Activated naive CD4-positive, alpha-beta T cell treated with anti-CD3 and anti-CD28 coated beads, Interleukin-2, amount 50 U/mL, for 24 hours (primary cell): Measurements from ENCODE around the gene POLR2H.
A peak's percentile ranks its signal among the peaks of the same experiment; 100 is the strongest.

Experiments used
- H3K27ac Mint-ChIP-seq: one replicate; pipeline ENCODE4 v1.8.0; 2021; ENCODE audit warnings: mild to moderate bottlenecking, mixed read lengths
- H3K27me3 Mint-ChIP-seq: one replicate; pipeline ENCODE4 v1.8.0; 2021; ENCODE audit warnings: mixed read lengths
- H3K36me3 Mint-ChIP-seq: one replicate; pipeline ENCODE4 v1.8.0; 2021; ENCODE audit warnings: mixed read lengths
- H3K4me1 Mint-ChIP-seq: one replicate; pipeline ENCODE4 v1.8.0; 2021; ENCODE audit warnings: mixed read lengths
- H3K4me3 Mint-ChIP-seq: one replicate; pipeline ENCODE4 v1.8.0; 2021; ENCODE audit warnings: mild to moderate bottlenecking, mixed read lengths
- H3K9me3 Mint-ChIP-seq: one replicate; pipeline ENCODE4 v1.8.0; 2021; ENCODE audit warnings: mixed read lengths

Gene POLR2H

DNA sequence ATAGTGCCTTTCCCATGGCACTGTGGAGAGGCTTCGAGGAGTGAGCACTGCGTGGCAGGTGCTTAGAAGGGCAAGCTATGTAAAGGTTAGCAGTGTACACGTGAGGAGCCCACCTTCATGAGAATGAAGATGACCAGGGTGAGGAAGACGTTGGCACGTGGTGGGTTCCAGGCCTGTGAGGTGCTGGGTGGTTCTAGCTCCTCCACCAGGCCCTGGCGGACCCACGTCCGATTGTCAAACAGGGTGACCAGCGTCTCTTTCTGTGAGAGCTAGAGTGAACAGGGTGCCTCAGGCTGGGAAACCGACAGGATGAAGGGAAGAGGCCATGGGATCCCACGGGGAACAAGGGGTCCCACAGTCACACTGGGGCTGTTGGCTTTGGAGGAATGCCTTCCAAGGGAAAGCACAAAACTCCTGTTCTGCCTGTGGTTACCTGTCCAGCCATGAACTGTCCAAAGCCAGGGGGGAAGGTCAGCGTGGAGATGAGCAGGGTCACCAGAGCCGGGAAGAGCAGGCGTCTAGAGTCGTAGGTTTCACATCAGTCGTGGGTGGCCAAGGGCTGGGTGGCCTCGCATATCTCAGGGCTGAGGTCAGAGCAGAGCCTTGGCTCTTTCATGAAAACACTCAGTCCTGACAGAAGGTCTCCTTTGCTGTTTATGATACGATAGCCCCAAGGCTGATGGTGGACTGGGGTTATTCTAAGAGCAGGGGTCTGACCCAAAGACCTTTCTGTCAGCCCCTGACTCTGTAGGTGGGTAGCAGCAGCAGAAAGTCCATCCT, 6.1 kb upstream of the POLR2H start:
- Mint-ChIP-seq H3K4me1 (peaks cover 5% of the 10 kb centered on the region), H3K27me3 (no peaks in the 10 kb centered on the region), H3K4me3 (no peak overlapping the region), H3K27ac (no peak overlapping the region), H3K36me3 (no peaks in the 10 kb centered on the region), H3K9me3 (no peaks in the 10 kb centered on the region)

DNA sequence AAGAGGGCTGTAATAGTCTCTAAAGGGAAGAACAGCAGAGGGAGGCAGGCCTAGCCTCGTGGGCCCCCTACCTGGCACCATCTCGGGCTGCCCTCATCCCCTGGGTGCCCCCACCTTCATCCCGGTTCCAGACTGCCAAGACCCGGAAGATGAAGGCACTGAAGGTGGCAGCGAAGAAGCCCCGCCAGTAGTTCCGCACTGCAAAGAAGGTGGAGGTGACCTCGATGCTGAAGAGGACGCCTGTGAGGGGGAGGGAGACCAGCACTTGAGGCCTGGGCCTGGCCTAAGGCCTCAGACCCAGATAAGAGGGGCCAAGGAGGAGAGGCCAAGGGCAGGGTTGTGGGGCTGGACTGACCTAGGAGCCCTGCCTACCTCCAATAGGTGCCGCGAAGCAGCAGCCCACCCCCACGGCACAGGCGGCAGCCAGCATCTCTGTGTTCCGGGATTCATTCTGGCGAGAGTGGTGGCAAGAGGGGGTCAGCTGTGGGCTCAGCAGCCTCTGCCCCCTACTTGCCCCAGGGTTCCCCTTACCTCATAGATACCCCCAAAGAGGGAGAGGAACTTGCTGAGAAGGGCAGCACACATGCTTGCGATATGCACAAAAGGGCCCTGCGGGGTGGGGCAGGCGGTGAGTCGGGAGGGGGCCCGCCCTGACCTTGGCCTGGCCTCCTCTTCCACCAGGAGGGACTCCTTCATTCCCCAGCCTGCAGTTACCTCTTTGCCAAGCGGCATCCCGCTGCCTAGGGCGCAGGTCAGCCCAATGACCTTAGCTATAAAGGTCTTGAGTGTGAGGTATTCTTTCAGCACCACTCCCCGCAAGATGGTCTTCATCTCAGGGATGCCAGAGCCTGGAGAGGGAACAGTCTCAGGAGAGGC, 4.0 kb upstream of the POLR2H start:
- peaks cover 9% of the 10 kb centered on the region for H3K4me1 Mint-ChIP-seq
- H3K36me3 Mint-ChIP-seq, result no peaks in the 10 kb centered on the region
- H3K27ac Mint-ChIP-seq, result no peak overlapping the region
- no peaks in the 10 kb centered on the region for H3K9me3 Mint-ChIP-seq
- H3K27me3 Mint-ChIP-seq, result no peaks in the 10 kb centered on the region
- no peak overlapping the region for H3K4me3 Mint-ChIP-seq

DNA sequence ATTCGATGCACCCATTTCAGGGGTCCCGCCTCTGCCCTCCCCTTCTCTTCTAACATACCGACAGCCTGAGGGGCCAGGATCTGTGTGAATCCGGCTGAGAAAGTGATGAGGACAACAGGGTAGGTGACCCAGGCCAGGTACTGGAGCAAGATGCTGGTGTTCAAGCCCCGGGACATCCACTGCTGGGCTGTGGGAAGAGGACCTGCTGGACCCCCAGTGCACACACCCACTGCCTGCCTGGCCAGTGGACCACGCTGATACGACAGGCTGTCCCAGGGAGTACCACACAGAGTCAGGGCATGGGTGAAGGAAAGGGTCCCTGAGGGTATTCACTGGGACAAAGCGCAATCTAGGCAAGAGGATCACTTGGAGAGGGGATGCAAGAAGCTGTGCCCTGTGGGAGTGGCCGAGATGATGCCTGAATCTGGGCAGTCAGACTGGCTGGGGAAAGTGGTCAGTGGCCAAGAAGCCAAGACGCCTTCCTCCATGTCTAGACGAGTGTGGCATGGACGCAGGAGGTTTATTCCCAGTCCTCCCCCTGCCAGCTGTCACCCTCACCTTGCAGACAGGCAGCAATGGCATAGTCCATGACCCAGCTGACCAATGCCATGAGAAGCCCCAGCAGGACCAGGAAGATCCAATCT, 3.3 kb upstream of the POLR2H start:
- no peaks in the 10 kb centered on the region for H3K27me3 Mint-ChIP-seq
- no peaks in the 10 kb centered on the region for H3K9me3 Mint-ChIP-seq
- peaks cover 9% of the 10 kb centered on the region for H3K4me1 Mint-ChIP-seq
- no peak overlapping the region for H3K4me3 Mint-ChIP-seq
- H3K27ac Mint-ChIP-seq, result no peak overlapping the region
- peaks cover under 1% of the 10 kb centered on the region for H3K36me3 Mint-ChIP-seq

DNA sequence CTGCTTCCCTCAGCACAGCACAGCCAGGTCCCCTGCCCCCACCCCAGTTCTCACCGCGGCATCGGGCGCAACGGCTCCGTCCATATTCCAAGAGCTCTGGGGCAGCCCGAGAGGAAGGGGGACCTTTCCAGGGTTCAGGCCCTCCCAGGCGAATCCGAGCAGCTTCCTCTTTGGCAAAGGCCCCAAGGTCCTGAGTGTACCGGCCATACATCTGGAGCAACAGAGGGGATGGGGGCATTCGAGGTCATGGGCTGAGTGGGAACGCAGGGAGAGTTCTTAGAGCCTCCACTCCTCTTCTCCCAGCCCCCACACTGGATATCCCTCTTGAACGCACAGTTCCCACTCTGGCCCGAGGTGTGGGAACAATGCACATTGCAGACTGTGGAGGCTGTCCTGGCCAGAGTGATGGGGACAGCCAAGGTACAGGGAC, 2.6 kb upstream of the POLR2H start:
- H3K27ac Mint-ChIP-seq, result no peak overlapping the region
- peaks cover 9% of the 10 kb centered on the region for H3K4me1 Mint-ChIP-seq
- H3K36me3 Mint-ChIP-seq, result peaks cover 2% of the 10 kb centered on the region
- H3K9me3 Mint-ChIP-seq, result no peaks in the 10 kb centered on the region
- H3K4me3 Mint-ChIP-seq, result no peak overlapping the region
- H3K27me3 Mint-ChIP-seq, result no peaks in the 10 kb centered on the region

DNA sequence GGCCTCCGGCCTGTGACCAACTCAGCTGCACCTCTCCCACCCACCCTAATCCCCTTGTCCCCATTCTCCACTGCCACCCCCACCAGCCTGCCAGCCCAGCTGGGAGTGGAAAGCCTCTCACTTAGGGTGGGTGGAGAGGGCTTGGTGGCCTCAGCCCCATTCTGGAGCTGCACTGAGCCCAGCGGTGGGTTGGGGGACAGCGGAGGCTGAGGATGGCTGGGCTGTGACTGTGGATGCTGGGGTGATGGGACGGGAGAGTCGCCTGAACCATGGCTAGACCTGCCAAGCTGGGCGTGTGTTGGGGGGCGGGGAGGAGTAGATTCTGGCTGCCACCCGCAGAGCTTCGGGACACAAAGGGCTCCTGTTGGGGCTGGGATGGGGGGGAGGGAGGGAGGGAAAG, 1.9 kb upstream of the POLR2H start:
- Mint-ChIP-seq H3K4me3 (peak overlapping the region; percentile 69), H3K27me3 (no peaks in the 10 kb centered on the region), H3K4me1 (peaks cover 14% of the 10 kb centered on the region), H3K9me3 (no peaks in the 10 kb centered on the region), H3K27ac (no peak overlapping the region), H3K36me3 (peaks cover 2% of the 10 kb centered on the region)

DNA sequence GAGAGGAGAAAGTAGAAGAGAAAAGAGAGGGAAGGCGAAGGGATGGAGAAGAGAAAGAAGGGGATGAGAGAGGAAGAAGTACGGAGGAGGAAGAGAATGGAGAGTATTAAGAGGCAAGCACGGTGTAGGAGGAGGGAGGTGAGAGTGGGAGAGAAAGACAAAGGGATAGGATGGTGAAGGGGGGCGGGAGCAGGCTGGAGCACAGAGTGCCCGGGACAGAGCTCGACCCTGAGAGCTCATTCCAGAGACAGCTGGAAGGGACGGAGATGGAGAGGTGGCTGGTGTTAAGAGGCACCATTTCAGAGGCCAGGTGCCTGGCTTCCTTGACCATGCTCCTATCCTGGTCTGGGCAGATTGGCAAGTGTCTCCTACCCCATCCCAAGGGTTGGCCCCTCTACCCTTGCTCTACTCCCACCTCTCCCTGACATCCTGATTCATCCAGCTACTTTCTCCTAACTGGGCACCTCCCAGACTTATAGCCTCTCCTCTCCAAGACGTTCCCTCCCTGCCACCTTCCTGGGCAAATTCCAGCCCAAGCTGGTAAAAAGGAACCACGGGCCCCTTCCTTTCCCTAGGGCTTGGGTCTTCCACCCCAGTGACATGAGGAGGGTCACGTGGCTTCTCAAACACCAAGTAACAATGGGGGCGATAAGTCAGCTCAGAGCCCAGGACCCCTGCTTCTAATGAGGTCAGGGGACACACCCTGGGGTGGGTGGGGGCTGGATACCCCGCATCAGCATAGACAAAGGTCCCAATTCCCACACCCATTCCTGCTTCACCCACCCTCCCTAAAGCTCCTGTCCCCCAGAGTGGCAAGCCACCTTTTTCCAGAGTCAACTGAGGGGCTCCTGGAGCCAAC, 1.2 kb upstream of the POLR2H start:
- H3K4me1 Mint-ChIP-seq, result peaks cover 21% of the 10 kb centered on the region
- H3K36me3 Mint-ChIP-seq, result peaks cover 5% of the 10 kb centered on the region
- H3K4me3 Mint-ChIP-seq, result peak overlapping the region; percentile 89
- H3K27me3 Mint-ChIP-seq, result no peaks in the 10 kb centered on the region
- no peaks in the 10 kb centered on the region for H3K9me3 Mint-ChIP-seq
- H3K27ac Mint-ChIP-seq, result no peak overlapping the region

DNA sequence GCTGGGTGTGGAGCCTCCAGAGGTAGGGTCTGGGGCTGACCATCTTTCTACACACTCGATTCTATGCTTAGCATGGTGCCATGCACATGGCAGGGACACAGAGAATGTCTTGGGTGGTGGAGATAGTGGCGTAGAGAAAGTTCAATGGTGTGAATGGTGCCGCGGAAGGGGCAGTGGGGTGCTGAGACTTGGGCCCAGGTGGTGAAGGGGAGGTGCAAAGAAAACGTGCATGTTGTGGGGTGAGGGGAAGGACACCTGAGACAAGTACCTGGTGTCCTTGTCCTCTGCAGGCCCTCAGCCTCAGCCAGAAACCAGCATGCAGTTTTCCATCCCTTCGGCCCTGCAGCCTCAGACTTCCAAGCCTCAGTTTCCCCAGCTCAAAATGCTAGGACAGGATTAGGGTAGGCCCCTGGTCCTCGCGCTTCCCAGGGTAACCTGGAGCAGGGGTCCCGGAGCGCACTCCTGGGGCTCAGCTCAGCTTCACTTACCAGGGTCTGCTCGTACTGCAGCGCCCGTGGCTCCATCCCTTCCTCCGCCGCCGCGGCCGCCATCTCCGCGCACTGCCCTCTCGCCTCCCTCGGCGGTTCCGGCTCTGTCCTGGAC, 480 bp upstream of the POLR2H start:
- H3K36me3 Mint-ChIP-seq, result peaks cover 7% of the 10 kb centered on the region
- peaks cover 23% of the 10 kb centered on the region for H3K4me1 Mint-ChIP-seq
- peak overlapping the region; percentile 55 for H3K27ac Mint-ChIP-seq
- H3K9me3 Mint-ChIP-seq, result no peaks in the 10 kb centered on the region
- H3K4me3 Mint-ChIP-seq, result peak overlapping the region; percentile 89
- H3K27me3 Mint-ChIP-seq, result no peaks in the 10 kb centered on the region

DNA sequence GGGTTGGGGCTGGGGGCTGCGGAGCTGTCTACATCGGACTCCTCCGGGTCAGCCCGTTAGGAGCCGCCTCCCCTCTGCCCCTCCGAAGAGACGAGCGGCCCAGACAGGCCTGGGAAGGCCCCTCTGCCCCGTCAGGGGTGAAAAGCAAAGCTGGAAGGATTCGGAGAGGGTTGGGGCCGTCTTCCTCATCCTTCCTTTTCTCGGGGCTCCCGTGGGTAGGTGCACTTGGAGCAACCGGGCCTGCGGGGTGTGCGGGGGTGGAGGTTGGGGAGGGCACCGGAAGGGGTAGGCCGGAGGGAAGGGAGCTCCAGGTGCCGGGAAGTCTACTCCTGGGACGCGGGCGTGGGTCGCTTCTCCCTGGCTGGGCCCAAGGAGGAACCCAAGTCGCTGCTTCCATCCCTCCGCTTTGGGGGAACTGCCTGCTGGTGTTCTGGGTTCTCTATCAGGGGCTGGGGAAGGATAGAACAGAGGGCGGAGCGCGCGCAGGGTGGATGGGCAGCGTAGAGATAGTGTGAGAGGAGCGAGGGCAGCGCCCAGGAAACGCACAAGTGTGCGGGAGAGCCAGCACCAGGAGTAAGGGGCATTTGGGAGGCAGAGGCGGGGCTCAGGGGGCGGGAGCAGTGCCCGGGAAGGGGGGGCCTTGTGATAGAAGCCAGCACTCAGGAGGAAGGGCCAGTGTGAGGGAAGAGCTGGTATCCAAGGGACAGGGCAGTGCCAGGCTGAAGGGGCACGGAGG, 590 bp downstream of the POLR2H start:
- H3K9me3 Mint-ChIP-seq, result no peaks in the 10 kb centered on the region
- no peaks in the 10 kb centered on the region for H3K27me3 Mint-ChIP-seq
- H3K4me3 Mint-ChIP-seq, result peak overlapping the region; percentile 98
- H3K27ac Mint-ChIP-seq, result peak overlapping the region; percentile 75
- H3K4me1 Mint-ChIP-seq, result peaks cover 32% of the 10 kb centered on the region
- H3K36me3 Mint-ChIP-seq, result peaks cover 7% of the 10 kb centered on the region

DNA sequence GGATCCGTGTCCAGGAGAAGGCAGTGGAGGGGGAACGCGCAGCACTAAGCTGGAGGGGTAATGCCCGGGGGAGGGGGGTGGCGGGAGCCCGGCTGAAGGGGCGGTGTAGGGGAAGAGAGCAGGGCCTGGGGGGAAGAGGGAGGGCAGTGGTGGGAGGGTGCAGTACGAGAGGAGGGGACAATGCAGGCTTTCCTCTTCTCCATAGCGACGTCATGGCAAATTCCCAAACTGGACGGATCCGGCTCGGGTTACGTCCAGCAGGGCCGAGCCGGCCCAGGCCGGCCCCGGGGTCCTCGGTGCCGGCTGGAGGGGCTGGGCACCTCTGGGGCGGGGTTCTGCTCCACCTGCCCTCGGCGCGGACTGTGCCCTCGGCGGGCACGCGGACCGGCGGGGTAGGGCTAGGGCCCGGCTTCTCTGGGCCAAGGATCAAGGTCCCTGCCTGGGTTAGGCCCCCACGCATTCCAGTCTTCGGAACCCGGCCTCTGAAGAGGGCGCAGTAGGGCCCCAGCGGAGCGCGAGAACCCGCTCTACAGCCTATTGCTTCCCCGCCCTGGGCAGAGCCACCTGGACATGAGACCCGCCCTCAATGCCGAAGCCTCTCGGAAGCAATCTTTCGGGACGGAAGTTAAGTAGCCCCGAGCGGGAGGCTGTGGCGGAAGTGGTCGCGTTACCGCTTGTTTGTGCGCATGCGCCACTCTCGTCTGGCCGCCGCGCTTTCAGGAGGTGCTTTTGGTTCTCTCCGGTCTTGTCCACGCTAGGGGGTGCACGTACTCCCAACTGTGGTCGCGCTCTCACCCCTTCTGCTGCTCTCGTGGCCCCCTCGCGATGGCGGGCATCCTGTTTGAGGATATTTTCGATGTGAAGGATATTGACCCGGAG, 1.4 kb downstream of the POLR2H start:
- Mint-ChIP-seq H3K4me3 (peak overlapping the region; percentile 98), H3K9me3 (no peaks in the 10 kb centered on the region), H3K4me1 (peaks cover 34% of the 10 kb centered on the region), H3K27ac (peak overlapping the region; percentile 97), H3K36me3 (peaks cover 9% of the 10 kb centered on the region), H3K27me3 (no peaks in the 10 kb centered on the region)

DNA sequence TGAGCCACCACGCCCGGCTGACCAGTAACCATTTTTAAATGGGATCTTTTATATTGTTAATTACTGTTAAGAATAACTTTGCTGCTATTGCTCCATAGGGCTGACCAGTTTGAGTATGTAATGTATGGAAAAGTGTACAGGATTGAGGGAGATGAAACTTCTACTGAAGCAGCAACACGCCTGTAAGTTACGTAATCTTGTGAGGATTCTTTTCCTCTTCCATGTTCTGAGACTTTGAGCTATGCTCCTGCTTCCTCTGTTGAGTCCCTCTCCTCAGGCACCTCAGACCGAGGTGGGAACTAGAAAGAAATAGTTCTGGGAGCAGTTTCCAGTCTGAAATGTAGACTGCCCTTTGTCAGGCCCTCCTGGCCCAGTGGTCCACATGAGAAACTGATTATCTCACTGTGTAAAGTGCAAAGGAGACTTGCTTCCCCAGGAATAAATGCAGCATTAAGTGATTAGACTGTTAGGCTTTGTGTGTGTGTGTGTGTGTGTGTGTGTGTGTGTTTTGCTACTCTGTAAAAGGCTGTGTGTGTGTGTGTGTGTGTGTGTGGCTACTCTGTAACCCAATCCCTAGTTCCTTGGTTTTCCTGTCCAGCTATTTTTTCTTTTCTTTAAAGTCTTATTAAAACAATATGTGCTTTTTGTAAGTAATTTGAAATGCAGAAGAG, 5.2 kb downstream of the POLR2H start:
- Mint-ChIP-seq H3K36me3 (peaks cover 18% of the 10 kb centered on the region), H3K4me1 (peaks cover 28% of the 10 kb centered on the region), H3K9me3 (no peaks in the 10 kb centered on the region), H3K27ac (no peak overlapping the region), H3K4me3 (no peak overlapping the region), H3K27me3 (no peaks in the 10 kb centered on the region)

DNA sequence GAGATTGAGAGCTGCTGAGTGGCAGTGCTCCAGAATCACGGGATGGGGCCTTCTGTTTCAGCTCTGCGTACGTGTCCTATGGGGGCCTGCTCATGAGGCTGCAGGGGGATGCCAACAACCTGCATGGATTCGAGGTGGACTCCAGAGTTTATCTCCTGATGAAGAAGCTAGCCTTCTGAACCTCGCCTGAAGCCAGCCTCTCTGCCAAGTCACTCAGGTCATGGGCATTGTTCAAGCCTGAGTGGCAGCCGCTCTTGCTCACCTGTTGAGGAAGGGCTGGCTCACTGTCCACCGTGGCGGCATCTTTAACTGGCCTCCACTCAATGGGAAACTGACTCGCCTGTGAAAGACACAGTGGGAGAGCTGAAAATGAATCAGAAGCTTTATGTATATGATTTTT, 6.6 kb downstream of the POLR2H start:
- H3K4me3 Mint-ChIP-seq, result no peak overlapping the region
- H3K27ac Mint-ChIP-seq, result peak overlapping the region; percentile 17
- no peaks in the 10 kb centered on the region for H3K27me3 Mint-ChIP-seq
- peaks cover 35% of the 10 kb centered on the region for H3K4me1 Mint-ChIP-seq
- no peaks in the 10 kb centered on the region for H3K9me3 Mint-ChIP-seq
- H3K36me3 Mint-ChIP-seq, result peaks cover 18% of the 10 kb centered on the region

DNA sequence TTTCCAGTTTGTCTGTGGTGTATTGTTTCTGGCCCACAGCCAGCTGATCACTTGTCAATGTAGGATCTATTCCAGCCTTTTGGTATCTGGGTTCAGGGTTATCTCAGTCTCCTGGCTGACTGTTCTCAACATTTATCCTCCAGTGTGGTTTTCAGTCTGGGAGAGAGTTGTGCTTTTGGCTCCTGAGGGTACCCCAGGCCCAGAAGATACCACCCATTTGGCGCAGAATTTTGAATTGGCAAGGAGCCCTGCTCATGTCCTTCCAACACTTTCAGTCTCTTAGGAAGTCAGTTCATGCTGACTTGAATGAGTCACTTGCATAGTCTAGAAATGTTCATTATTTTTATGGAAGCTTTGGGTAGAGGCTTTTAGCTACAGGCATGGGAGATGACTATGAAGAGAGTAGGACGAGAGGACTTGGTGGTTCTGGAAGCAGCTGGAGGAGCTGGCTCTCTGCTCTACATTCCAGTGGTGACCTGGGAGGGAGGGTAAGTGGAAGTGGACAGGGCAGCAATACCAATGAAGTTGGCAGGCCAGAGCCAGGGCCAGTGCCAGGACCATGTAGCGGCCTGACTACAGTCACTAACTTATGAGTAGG, 7.2 kb downstream of the POLR2H start:
- H3K4me3 Mint-ChIP-seq, result no peak overlapping the region
- peaks cover 16% of the 10 kb centered on the region for H3K36me3 Mint-ChIP-seq
- H3K9me3 Mint-ChIP-seq, result no peaks in the 10 kb centered on the region
- no peak overlapping the region for H3K27ac Mint-ChIP-seq
- peaks cover 35% of the 10 kb centered on the region for H3K4me1 Mint-ChIP-seq
- H3K27me3 Mint-ChIP-seq, result no peaks in the 10 kb centered on the region

DNA sequence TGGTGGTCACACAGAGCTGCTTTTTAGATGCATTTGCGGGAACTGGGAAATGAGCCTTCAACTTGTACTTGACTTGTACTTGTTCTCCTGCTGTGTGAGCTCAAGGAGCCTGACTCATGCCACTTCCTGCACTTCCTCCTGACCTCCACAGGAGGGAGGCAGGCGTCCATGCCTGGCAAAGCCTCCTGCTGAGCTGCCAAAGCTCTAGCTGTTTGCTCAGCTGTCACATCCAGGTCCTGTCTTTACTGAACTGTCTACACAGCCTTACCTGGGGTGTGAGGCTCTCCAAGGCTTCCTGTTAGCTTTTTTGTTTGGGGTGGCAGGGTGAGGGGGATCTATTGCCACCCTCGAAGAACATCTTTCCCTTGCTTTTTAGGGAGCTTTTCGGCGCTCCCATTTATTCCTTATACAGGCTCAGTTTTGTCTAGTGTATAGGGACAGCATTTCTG, 10.1 kb downstream of the POLR2H start:
- H3K4me1 Mint-ChIP-seq, result peaks cover 17% of the 10 kb centered on the region
- H3K36me3 Mint-ChIP-seq, result peaks cover 11% of the 10 kb centered on the region
- peak overlapping the region; percentile 49 for H3K4me3 Mint-ChIP-seq
- no peak overlapping the region for H3K27ac Mint-ChIP-seq
- H3K9me3 Mint-ChIP-seq, result no peaks in the 10 kb centered on the region
- H3K27me3 Mint-ChIP-seq, result peaks cover under 1% of the 10 kb centered on the region
